Progenitor cell of endocrine pancreas (in vitro differentiated cells): Measurements from ENCODE around the gene SRI. TPM values are rescaled to one million over a fixed set of nuclear protein-coding genes. Genes with fewer than 3 reads are reported as not detected.
"Not testable (repeated sequence)": the region's sequence is repeated elsewhere in the genome, so short reads cannot be mapped to it uniquely, and the experiment has no call there.

ENCODE experiments used
- DNase-seq: peaks from one replicate; pipeline ENCODE4 v3.0.0; 2021; ENCODE audit warnings: low spot score; ENCODE audit not compliant: unreplicated experiment
- H3K27ac Mint-ChIP-seq: 2 replicates; pipeline ENCODE4 v1.8.0; 2021; ENCODE audit warnings: mild to moderate bottlenecking, moderate library complexity, mixed read lengths
- H3K27me3 Mint-ChIP-seq: 2 replicates; pipeline ENCODE4 v1.8.0; 2021; ENCODE audit warnings: mixed read lengths
- H3K36me3 Mint-ChIP-seq: 2 replicates; pipeline ENCODE4 v1.8.0; 2022; ENCODE audit warnings: mixed read lengths; ENCODE audit not compliant: insufficient read depth
- H3K4me1 Mint-ChIP-seq: 2 replicates; pipeline ENCODE4 v1.8.0; 2021; ENCODE audit warnings: low read depth, mixed read lengths
- H3K4me3 Mint-ChIP-seq: 2 replicates; pipeline ENCODE4 v1.8.0; 2021; ENCODE audit warnings: low read depth, mild to moderate bottlenecking, moderate library complexity, mixed read lengths
- H3K9me3 Mint-ChIP-seq: 2 replicates; pipeline ENCODE4 v1.8.0; 2021; ENCODE audit warnings: low read depth, mixed read lengths
- total RNA-seq: library from RNA; stranded (reverse); gene quantifications from 2 replicates; pipeline ENCODE4 v1.2.1, GENCODE V29; 2021
- TF ChIP-seq, protein P1 (sequence below): fragments of 200-600 bp; sonication (generic); IDR thresholded peaks from one replicate; pipeline ENCODE4 v1.5.0; 2021; ENCODE audit warnings: antibody characterized with exemption, mild to moderate bottlenecking; ENCODE audit not compliant: unreplicated experiment

Gene SRI
- total RNA-seq, 1 donor from 2014 or later: 126 TPM

DNA sequence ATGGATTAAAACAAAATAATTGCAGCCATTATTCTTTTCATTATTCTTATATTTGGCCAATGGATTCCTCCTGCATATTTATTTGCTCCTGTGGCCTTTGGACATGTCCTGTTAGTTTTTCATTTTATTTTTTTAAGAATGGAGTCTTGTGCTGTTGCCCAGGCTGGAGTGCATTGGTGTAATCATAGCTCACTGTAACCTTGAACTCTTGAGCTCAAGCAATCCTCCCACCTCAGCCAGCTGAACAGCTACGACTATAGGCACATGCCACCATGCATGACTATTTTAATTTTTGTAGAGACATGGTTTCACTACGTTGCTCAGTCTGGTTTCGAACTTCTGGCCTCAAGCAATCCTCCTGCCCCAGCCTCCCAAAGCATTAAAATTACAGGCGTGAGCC is 42.7 kb upstream of the SRI start:
- Mint-ChIP-seq H3K27me3 (no peaks in the 10 kb centered on the region), H3K36me3 (peaks cover 2% of the 10 kb centered on the region), H3K4me3 (no peak overlapping the region), H3K9me3 (peaks cover 3% of the 10 kb centered on the region), H3K27ac (no peak overlapping the region), H3K4me1 (no peaks in the 10 kb centered on the region)
- TF ChIP-seq, protein P1, sequence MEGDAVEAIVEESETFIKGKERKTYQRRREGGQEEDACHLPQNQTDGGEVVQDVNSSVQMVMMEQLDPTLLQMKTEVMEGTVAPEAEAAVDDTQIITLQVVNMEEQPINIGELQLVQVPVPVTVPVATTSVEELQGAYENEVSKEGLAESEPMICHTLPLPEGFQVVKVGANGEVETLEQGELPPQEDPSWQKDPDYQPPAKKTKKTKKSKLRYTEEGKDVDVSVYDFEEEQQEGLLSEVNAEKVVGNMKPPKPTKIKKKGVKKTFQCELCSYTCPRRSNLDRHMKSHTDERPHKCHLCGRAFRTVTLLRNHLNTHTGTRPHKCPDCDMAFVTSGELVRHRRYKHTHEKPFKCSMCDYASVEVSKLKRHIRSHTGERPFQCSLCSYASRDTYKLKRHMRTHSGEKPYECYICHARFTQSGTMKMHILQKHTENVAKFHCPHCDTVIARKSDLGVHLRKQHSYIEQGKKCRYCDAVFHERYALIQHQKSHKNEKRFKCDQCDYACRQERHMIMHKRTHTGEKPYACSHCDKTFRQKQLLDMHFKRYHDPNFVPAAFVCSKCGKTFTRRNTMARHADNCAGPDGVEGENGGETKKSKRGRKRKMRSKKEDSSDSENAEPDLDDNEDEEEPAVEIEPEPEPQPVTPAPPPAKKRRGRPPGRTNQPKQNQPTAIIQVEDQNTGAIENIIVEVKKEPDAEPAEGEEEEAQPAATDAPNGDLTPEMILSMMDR: no peak
- no peak for DNase-seq

GRCh38 chr7:88260719-88261118 is 40.9 kb upstream of the SRI start:
- Mint-ChIP-seq H3K4me1 (no peaks in the 10 kb centered on the region), H3K36me3 (no peaks in the 10 kb centered on the region), H3K27me3 (no peaks in the 10 kb centered on the region), H3K4me3 (no peak overlapping the region), H3K9me3 (no peaks in the 10 kb centered on the region), H3K27ac (no peak overlapping the region)
- TF ChIP-seq, protein P1: no peak
- DNase-seq: no peak

DNA sequence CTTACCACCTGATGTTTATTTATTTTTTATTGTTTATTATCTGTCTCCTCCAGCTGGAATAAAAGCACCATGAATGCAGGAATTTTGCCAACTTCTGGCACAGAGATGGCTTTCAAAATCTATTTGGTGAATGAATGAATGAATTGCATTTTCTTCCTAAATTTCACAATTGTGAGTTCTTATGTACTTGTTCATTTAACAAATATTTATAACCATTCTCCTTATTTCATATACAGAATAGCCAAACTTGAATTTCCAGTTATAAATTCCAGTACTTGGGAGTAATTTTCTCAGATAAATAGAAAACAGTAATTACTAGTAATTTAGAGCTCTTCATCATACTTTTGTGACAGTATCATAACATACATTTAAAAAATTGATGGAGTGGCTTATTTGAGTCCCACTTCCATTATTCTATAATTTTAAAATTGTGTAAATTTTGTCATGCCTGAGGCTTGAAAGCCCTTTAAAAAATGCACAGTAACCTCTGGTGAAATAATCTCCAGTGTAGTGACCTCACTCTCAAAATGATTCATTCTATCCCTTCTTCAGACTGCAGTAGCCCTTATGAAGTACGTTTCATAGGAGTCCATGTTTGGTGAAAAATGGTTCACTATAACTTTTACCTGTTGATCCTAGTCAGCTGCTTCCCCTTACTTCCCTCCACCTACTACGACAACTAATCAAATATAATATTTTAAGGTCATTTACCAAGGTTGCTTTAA is 40.0 kb upstream of the SRI start:
- H3K36me3 Mint-ChIP-seq: no peaks in the 10 kb centered on the region
- TF ChIP-seq, protein P1: no peak
- no peak overlapping the region for H3K27ac Mint-ChIP-seq
- no peaks in the 10 kb centered on the region for H3K9me3 Mint-ChIP-seq
- H3K4me1 Mint-ChIP-seq: no peaks in the 10 kb centered on the region
- no peaks in the 10 kb centered on the region for H3K27me3 Mint-ChIP-seq
- H3K4me3 Mint-ChIP-seq: no peak overlapping the region
- DNase-seq: no peak

- H3K9me3 Mint-ChIP-seq: peaks cover 10% of the 10 kb centered on the region
Measured at GRCh38 chr7:88258296-88258695, 38.5 kb upstream of the SRI start.

GRCh38 chr7:88256906-88257305 is 37.1 kb upstream of the SRI start:
- Mint-ChIP-seq H3K4me3 (no peak overlapping the region), H3K4me1 (no peaks in the 10 kb centered on the region), H3K36me3 (no peaks in the 10 kb centered on the region), H3K9me3 (peaks cover 10% of the 10 kb centered on the region), H3K27me3 (no peaks in the 10 kb centered on the region), H3K27ac (no peak overlapping the region)
- DNase-seq: no peak
- TF ChIP-seq, protein P1: no peak

More at GRCh38 chr7:88258296-88258695, 38.5 kb upstream of the SRI start:
- H3K27me3 Mint-ChIP-seq, H3K36me3 Mint-ChIP-seq, H3K4me3 Mint-ChIP-seq, DNase-seq, H3K4me1 Mint-ChIP-seq, H3K27ac Mint-ChIP-seq: not testable (repeated sequence)
